A549 (cell line): ENCODE measurements around the gene SRM. TPM values are rescaled to one million over a fixed set of nuclear protein-coding genes. Genes with fewer than 3 reads are reported as not detected.

ENCODE experiments used
- ATAC-seq, 2 experiments: fragments of 200-7000 bp in 1 of 2; fragments of >200 bp in 1 of 2; cut with Nextera tagmentation in 1 of 2; cut with Tn5 transposase in 1 of 2; 3 replicates each; pipeline versions ENCODE4 v1.8.0 to v1.9.1; 2018 to 2020; ENCODE audit warnings: mild to moderate bottlenecking in 1 of 2, moderate library complexity in 1 of 2
- CTCF ChIA-PET: fragments of 300-600 bp; sonication (Branson Sonifier 250); formaldehyde crosslinking; extraction: SDS; loops from one replicate; lab custom pipeline; 2021; ENCODE audit warnings: antibody characterized with exemption, inconsistent platforms; lab: Yijun Ruan, JAX
- POLR2A ChIA-PET: fragments of 350-600 bp; formaldehyde crosslinking; extraction: SDS; loops from one replicate; lab custom pipeline; 2021; ENCODE audit warnings: antibody characterized with exemption, inconsistent platforms; lab: Yijun Ruan, JAX
- DNase-seq, 2 experiments: peaks; one replicate each; pipeline versions ENCODE4 v3.0.0 to v3.0.0-alpha.2; 2011 to 2016; ENCODE audit warnings: low read depth in 1 of 2, low spot score in 1 of 2
- FAIRE-seq: peaks from 2 replicates; lab custom pipeline; 2011; peaks lifted over from hg19 to GRCh38; lab: Jason Lieb, UNC
- H3K27ac ChIP-seq, 2 experiments: fragments of >200 bp; sonication (Bioruptor Twin); formaldehyde crosslinking; 3 replicates each; pipeline ENCODE4 v1.5.1; 2016 to 2017
- H3K4me1 ChIP-seq: fragments of >200 bp; sonication (Bioruptor Twin); formaldehyde crosslinking; 3 replicates; pipeline ENCODE4 v1.6.1; 2016
- H3K4me2 ChIP-seq: fragments of >200 bp; sonication (Bioruptor Twin); formaldehyde crosslinking; 3 replicates; pipeline ENCODE4 v1.6.1; 2016
- H3K4me3 ChIP-seq: fragments of >200 bp; sonication (Bioruptor Twin); formaldehyde crosslinking; 3 replicates; pipeline ENCODE4 v1.5.1; 2016
- H3K9me3 ChIP-seq: fragments of >200 bp; sonication (Bioruptor Twin); formaldehyde crosslinking; 3 replicates; pipeline ENCODE4 v1.6.1; 2016
- BHLHE40 ChIP-seq: IDR thresholded peaks from 2 replicates; pipeline ENCODE4 v1.6.1; 2012; ENCODE audit warnings: low read depth, low read length, inconsistent platforms
- CHD4 ChIP-seq: fragments of 200-600 bp; sonication (generic); IDR thresholded peaks from 2 replicates; pipeline ENCODE4 v1.6.1; 2016; ENCODE audit warnings: antibody characterized with exemption, mild to moderate bottlenecking, borderline replicate concordance
- EP300 ChIP-seq, 2 experiments: fragments of >200 bp; sonication (Bioruptor Twin); formaldehyde crosslinking; IDR thresholded peaks; 2 replicates in 1 of 2; 3 replicates in 1 of 2; pipeline ENCODE4 v1.6.1; 2016 to 2017
- ESRRA ChIP-seq: fragments of 150-350 bp; IDR thresholded peaks from 2 replicates; pipeline ENCODE4 v1.6.1; 2014; ENCODE audit warnings: mild to moderate bottlenecking, low read length, borderline replicate concordance
- FOSL2 ChIP-seq, 2 experiments: fragments of 450-650 bp in 1 of 2; fragments of >200 bp in 1 of 2; sonication (Bioruptor Twin) in 1 of 2; formaldehyde crosslinking; IDR thresholded peaks; 2 replicates each; pipeline versions ENCODE4 v1.5.0 to v1.6.1; 2016 to 2020; ENCODE audit warnings: mild to moderate bottlenecking in 1 of 2, moderate library complexity in 1 of 2
- FOXS1 ChIP-seq: fragments of 250-450 bp; sonication (Bioruptor Pico); IDR thresholded peaks from 2 replicates; pipeline ENCODE4 v1.5.0; 2020; ENCODE audit warnings: mild to moderate bottlenecking, moderate library complexity
- KDM5A ChIP-seq: fragments of 200-600 bp; sonication (generic); IDR thresholded peaks from 2 replicates; pipeline ENCODE4 v1.6.1; 2016; ENCODE audit warnings: antibody characterized with exemption, mild to moderate bottlenecking
- MYC ChIP-seq: IDR thresholded peaks from 2 replicates; pipeline ENCODE4 v1.6.1; 2012; ENCODE audit warnings: mild to moderate bottlenecking, inconsistent platforms, low read length, improper control_type of control experiment, borderline replicate concordance
- NPAS2 ChIP-seq: fragments of 250-450 bp; sonication (Bioruptor Pico); IDR thresholded peaks from 2 replicates; pipeline ENCODE4 v1.8.0; 2022; ENCODE audit warnings: mild to moderate bottlenecking, moderate library complexity, borderline replicate concordance
- POLR2AphosphoS2 ChIP-seq: conservative IDR thresholded peaks from 2 replicates; pipeline ENCODE4 v1.6.1; 2012; ENCODE audit warnings: low read length, improper control_type of control experiment, inconsistent platforms
- RAD21 ChIP-seq, 2 experiments: fragments of >200 bp in 1 of 2; sonication (Bioruptor Twin) in 1 of 2; formaldehyde crosslinking in 1 of 2; IDR thresholded peaks in 1 of 2; conservative IDR thresholded peaks in 1 of 2; 2 replicates in 1 of 2; 3 replicates in 1 of 2; pipeline ENCODE4 v1.6.1; 2012 to 2018; ENCODE audit warnings: inconsistent platforms in 1 of 2
- TFCP2L1 ChIP-seq: fragments of 250-450 bp; sonication (Bioruptor Pico); IDR thresholded peaks from 2 replicates; pipeline ENCODE4 v1.5.0; 2021; ENCODE audit warnings: mild to moderate bottlenecking
- ZC3H11A ChIP-seq: fragments of 450-650 bp; IDR thresholded peaks from 2 replicates; pipeline ENCODE4 v1.6.1; 2014; ENCODE audit warnings: antibody characterized with exemption, mild to moderate bottlenecking
- ZSCAN20 ChIP-seq: fragments of 250-450 bp; sonication (Bioruptor Pico); IDR thresholded peaks from 2 replicates; pipeline ENCODE4 v1.8.0; 2022; ENCODE audit warnings: mild to moderate bottlenecking, moderate library complexity
- WGBS: methylation state at CpG from one replicate; pipeline ENCODE4 v1.1.6; 2017; ENCODE audit errors: missing lambda C conversion rate; 5-methylcytosine and 5-hydroxymethylcytosine counted together
- polyA plus RNA-seq, 4 experiments: library from polyadenylated mRNA; depleted of rRNA in 3 of 4; stranded (reverse); fragments of >200 nt; fragmentation: RNase III in 1 of 4; extraction: RNeasy Plus Mini Kit Qiagen cat#74134 plus additional on column Dnase treatment in 1 of 4; gene quantifications; 2 replicates in 3 of 4; 3 replicates in 1 of 4; pipeline ENCODE4 v1.2.3, GENCODE V29; 2011 to 2017
- TF ChIP-seq, protein P1 (sequence below): fragments of >200 bp; sonication (Bioruptor Twin); formaldehyde crosslinking; IDR thresholded peaks from 2 replicates; pipeline ENCODE4 v1.6.1; 2016
- TF ChIP-seq, protein P2 (sequence below): fragments of 200-600 bp; sonication (generic); IDR thresholded peaks from 2 replicates; pipeline ENCODE4 v1.6.1; 2016; ENCODE audit warnings: antibody characterized with exemption, mild to moderate bottlenecking, moderate library complexity
- TF ChIP-seq, protein P3 (sequence below): IDR thresholded peaks from 2 replicates; pipeline ENCODE4 v1.6.1; 2012

The SRM gene
- polyA plus RNA-seq, 2 of the 4 experiments (the other 2 are of a cell fraction), result 30.8 to 87.8 TPM

DNA sequence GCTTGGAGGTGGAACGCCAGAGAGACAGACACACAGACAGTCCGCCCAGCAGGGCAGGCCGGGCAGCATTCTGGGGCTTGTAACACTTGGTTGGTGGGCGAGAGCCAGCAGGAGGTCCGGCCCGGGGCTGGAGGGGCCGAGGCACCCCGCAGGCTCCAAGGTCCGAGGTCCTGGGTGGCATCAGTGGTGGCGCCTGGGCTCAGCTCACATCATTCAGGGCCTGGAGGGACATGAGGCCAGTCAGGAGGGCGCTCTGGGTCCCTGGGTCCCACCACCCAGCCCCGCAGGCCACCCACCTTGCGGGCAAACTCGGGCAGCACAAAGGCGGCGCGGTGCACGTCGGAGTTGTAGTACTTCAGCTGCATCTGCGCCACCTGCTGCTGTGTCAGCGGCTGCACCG lies 5.2 kb downstream of the SRM start:
- no peak for FAIRE-seq
- no peak for DNase-seq
- ATAC-seq, result no peak
- TF ChIP-seq NPAS2 (CRISPR knock-in tag) (no peak), KDM5A (no peak), ZC3H11A (no peak), ZSCAN20 (no peak), TFCP2L1 (CRISPR knock-in tag) (no peak), BHLHE40 (no peak), ESRRA (no peak), FOSL2 (IDR thresholded peaks at IDR 0.05) (no peak), FOSL2 (CRISPR knock-in tag; IDR thresholded peaks at IDR 0.05) (no peak)
- TF ChIP-seq, protein P1, sequence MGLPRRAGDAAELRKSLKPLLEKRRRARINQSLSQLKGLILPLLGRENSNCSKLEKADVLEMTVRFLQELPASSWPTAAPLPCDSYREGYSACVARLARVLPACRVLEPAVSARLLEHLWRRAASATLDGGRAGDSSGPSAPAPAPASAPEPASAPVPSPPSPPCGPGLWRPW, result no peak
- TF ChIP-seq, all 56 proteins: peak for 0
- peaks cover 3% of the 10 kb centered on the region; the same call in 1 of the 3 replicates for H3K4me1 ChIP-seq
- no peaks in the 10 kb centered on the region for H3K9me3 ChIP-seq
- H3K27ac ChIP-seq, result no peak overlapping the region
- 91% methylated on average over 6 of the region's 22 CpGs for WGBS
- ChIA-PET CTCF (interaction anchor here (4.8 kb wide), 1 partner anchor 17 kb away, joined by 33 read pairs; no protein-coding TSS in a partner anchor), POLR2A (no interaction called here)
- H3K4me2 ChIP-seq, result no peak overlapping the region
- no peak overlapping the region for H3K4me3 ChIP-seq

DNA sequence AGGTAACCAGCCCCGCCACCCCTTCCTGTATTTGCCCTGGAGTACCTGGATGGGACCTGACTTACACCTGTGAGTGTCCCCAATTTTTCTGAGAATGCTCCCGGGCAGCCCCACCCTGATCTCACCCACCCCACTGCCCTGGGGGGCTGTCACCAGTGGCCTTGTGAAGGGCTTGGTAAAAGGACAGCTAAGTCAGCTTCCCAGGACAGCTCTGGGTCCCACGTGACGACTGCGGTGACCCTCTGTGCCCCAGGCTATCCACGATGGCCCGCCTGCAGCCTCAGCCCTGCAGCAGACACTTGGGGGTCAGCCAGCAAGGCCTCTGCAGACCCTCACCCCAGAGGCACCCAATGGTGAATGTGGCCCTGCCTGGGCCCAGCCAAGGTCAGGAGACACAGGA lies 5.6 kb downstream of the SRM start:
- H3K9me3 ChIP-seq, result no peaks in the 10 kb centered on the region
- peaks cover 3% of the 10 kb centered on the region; the same call in 1 of the 3 replicates for H3K4me1 ChIP-seq
- CTCF ChIA-PET, result interaction anchor here (4.8 kb wide), 1 partner anchor 16 kb away, joined by 33 read pairs; no protein-coding TSS in a partner anchor
- H3K4me3 ChIP-seq, result no peak overlapping the region
- H3K27ac ChIP-seq, result no peak overlapping the region
- ATAC-seq, result no peak
- TF ChIP-seq, protein P2, sequence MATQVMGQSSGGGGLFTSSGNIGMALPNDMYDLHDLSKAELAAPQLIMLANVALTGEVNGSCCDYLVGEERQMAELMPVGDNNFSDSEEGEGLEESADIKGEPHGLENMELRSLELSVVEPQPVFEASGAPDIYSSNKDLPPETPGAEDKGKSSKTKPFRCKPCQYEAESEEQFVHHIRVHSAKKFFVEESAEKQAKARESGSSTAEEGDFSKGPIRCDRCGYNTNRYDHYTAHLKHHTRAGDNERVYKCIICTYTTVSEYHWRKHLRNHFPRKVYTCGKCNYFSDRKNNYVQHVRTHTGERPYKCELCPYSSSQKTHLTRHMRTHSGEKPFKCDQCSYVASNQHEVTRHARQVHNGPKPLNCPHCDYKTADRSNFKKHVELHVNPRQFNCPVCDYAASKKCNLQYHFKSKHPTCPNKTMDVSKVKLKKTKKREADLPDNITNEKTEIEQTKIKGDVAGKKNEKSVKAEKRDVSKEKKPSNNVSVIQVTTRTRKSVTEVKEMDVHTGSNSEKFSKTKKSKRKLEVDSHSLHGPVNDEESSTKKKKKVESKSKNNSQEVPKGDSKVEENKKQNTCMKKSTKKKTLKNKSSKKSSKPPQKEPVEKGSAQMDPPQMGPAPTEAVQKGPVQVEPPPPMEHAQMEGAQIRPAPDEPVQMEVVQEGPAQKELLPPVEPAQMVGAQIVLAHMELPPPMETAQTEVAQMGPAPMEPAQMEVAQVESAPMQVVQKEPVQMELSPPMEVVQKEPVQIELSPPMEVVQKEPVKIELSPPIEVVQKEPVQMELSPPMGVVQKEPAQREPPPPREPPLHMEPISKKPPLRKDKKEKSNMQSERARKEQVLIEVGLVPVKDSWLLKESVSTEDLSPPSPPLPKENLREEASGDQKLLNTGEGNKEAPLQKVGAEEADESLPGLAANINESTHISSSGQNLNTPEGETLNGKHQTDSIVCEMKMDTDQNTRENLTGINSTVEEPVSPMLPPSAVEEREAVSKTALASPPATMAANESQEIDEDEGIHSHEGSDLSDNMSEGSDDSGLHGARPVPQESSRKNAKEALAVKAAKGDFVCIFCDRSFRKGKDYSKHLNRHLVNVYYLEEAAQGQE, result peak; percentile 14; the same call in 1 of the 2 replicates
- TF ChIP-seq MYC, result no peak
- TF ChIP-seq RAD21 (conservative IDR thresholded peaks at IDR 0.05 in 1 of 2, IDR thresholded peaks at IDR 0.05 in 1 of 2), result no peak
- TF ChIP-seq, protein P3, sequence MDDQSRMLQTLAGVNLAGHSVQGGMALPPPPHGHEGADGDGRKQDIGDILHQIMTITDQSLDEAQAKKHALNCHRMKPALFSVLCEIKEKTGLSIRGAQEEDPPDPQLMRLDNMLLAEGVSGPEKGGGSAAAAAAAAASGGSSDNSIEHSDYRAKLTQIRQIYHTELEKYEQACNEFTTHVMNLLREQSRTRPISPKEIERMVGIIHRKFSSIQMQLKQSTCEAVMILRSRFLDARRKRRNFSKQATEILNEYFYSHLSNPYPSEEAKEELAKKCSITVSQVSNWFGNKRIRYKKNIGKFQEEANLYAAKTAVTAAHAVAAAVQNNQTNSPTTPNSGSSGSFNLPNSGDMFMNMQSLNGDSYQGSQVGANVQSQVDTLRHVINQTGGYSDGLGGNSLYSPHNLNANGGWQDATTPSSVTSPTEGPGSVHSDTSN, result no peak
- TF ChIP-seq CHD4, result no peak
- TF ChIP-seq POLR2AphosphoS2, result no peak
- no peak for TF ChIP-seq FOXS1 (CRISPR knock-in tag)
- H3K4me2 ChIP-seq, result no peak overlapping the region
- POLR2A ChIA-PET, result no interaction called here
- WGBS, result 80% methylated on average over 1 of the region's 7 CpGs
- no peak for FAIRE-seq
- DNase-seq, result no peak

DNA sequence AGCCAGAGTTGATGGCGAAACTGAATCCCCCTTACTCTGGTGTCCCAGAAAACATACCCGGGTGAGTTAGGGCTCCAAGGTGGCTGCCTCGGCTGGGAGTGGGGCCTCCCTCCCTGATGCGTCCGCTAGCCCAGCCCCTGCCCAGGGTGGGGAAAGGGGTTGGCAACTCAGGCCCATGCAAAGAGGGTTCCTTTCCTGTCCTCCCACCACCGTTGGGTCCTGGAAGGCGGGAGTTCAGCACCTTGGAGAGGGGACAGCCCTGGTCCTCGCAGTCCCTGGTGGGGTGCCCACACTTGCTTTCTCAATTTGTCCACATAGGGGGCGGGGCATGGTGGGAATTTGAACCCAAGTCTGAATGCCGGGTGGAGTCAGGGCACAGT lies 6.1 kb downstream of the SRM start:
- no peak for TF ChIP-seq EP300 (IDR thresholded peaks at IDR 0.05)
- TF ChIP-seq, protein P2, result peak; percentile 81
- Histone ChIP-seq H3K27ac (no peak overlapping the region), H3K4me1 (peaks cover 3% of the 10 kb centered on the region; the same call in 1 of the 3 replicates), H3K4me3 (no peak overlapping the region), H3K4me2 (no peak overlapping the region), H3K9me3 (no peaks in the 10 kb centered on the region)
- FAIRE-seq (no peak), DNase-seq (no peak), ATAC-seq (peak; percentile 22 to 31; a peak in 3 of 6 replicates)
- ChIA-PET POLR2A (no interaction called here), CTCF (no interaction called here)
- WGBS, result 76% methylated on average over 4 of the region's 10 CpGs
